GM12891 (cell line): ENCODE measurements around the gene DLG5.

Experiments
- POLR2A ChIP-seq: IDR thresholded peaks from 2 replicates; pipeline ENCODE4 v1.6.1; 2011; ENCODE audit warnings: low read depth, low read length, control low read depth
- POU2F2 ChIP-seq: IDR thresholded peaks from 2 replicates; pipeline ENCODE4 v1.6.1; 2011; ENCODE audit warnings: low read depth, mild to moderate bottlenecking, control low read depth, low read length, moderate library complexity

DNA sequence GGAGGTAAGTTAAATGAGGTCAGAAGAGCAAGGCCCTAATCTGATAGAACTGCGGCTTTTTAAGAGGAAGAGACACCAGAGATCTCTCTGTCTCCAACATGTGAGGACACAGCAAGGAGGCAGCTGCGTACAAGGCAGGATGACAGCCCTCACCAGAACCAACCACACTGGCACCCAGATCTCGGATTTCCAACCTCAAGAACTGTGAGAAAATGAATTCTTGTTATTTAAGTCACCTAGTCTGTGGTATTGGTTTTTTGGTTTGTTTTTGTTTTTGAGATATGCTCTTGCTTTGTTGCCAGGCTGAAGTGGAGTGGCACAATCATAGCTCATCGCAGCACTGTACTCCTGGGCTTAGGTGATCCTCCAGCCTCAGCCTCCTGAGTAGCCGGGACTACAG, 127.2 kb downstream of the DLG5 start:
- TF ChIP-seq POLR2A (no peak), POU2F2 (no peak)
